ENCODE data around the gene SYF2.

The SYF2 gene

GRCh38 chr1:25183126-25183980 lies 48.9 kb downstream of the SYF2 start:
- DNase-seq (ENCODE audit: low spot score), result no peak

- no peak for DNase-seq (ENCODE audit: low spot score)
Measured at GRCh38 chr1:25182629-25183028, 49.7 kb downstream of the SYF2 start.

- no peak for DNase-seq (ENCODE audit: low spot score)
Measured at GRCh38 chr1:25180996-25181395, 51.3 kb downstream of the SYF2 start.

DNA sequence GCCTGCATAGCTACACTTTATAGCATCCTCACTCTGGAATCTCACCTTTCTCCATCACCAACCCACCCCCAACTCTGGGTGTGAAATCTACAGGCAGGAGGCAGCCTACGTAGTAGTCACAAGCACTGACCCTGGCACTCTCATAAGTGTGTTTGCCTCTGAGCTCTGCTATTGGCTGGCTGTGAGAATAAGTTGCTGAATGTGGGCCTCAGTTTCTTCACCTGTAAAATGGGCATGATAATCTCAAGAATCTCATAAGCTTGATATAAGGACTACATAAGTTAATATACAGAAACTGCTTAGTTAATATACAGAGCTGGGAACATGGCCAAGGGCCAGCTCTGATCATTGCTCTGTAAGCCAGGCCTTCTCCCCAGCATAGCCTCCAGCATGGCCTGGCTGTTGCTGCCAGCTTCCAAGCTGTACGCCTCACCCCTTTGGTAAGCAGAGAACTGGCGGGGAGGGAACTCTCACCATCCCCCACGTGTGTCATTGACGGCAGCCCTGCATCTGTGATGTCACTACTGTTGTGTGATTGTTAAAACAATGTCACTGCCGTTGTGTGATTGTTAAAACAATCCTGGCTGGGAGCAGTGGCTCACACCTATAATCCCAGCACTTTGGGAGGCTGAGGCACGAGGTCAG lies 53.3 kb downstream of the SYF2 start:
- DNase-seq (ENCODE audit: low spot score), result no peak

DNA sequence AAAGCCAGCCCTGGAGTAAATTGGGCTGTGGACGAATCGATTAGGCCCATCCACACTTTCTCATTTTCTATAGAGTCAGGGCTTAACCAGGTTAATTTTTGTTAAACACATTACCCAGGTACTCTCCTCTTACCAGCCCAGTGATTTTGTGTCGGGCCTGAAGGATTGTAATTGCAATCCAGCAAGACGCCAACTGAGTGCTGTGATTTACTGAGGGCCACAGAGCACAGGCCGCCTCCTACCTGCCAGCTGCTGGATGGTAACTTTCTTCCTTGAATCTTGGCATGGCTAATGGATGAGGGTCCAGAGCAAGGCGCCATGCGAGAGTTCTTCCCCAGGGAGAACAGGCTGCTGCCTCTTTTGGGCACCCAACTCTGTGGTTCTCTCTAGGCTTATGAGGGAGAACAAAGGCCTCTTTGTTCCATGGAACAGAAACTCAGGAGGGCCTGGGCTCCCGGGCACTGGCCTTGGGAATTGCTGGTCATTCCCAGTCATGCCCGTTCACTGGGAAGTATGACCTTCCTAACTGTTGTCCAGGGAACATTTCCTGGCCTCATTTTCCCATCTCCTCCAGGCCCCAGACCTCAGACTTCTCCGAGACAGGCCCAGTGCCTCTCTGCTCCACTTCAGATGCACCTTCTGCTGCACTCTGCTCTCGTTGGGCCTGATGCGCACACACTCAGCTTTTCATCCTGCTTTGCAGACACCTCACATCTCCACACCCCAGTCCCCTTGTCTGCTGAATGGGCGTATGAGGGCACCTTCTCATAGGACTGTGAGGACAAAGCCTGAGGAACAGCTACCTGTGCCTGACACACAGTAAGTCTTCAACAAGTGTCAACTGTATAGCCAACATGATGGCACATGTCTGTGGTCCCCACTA lies 57.3 kb downstream of the SYF2 start:
- no peak for DNase-seq (ENCODE audit: low spot score)

- DNase-seq (ENCODE audit: low spot score), result no peak
Measured at GRCh38 chr1:25174363-25174729, 58.0 kb downstream of the SYF2 start.

DNA sequence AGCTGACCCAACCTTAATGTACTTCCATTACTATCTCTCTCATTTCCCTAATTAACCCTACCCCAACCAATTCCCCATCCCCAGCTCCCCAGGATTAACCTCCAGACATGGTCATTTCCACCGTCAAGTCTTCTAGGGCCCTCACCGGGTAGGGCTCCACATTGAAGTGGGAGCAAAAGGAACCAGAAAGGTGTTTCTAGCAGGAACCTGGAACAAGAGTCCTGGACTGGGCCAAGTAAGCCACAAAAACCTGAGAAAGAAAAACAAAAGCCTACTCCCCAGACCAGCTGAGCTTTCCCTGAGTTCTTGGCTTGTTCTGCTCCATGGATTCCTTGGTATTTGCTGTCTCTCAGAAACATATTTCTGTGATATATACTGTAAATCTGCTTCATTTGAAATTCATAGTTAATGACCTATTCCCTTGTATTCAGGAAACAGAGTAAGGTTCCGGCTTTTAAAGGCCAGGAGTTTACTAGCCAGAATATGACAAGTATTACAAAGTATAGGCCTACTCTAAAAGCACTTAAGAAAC lies 58.4 kb downstream of the SYF2 start:
- no peak for DNase-seq (ENCODE audit: low spot score)
